Measurements from ENCODE around the gene ADISSP. TPM values are rescaled to one million over a fixed set of nuclear protein-coding genes. Genes with fewer than 3 reads are reported as not detected.
A peak's percentile ranks its signal among the peaks of the same experiment; 100 is the strongest.

Gene ADISSP
- total RNA-seq, 1 donor from 2014 or later, result 93.0 TPM

GRCh38 chr20:3797592-3798372, 30.2 kb upstream of the ADISSP start:
- peaks cover 51% of the 10 kb centered on the region for H3K4me1 Mint-ChIP-seq
- no peak for TF ChIP-seq CTCF (conservative IDR thresholded peaks at IDR 0.05)
- peak overlapping the region; percentile 89 for H3K4me3 Mint-ChIP-seq
- no peaks in the 10 kb centered on the region for H3K27me3 Mint-ChIP-seq (ENCODE audit: low read depth)
- no peak overlapping the region for H3K27ac Mint-ChIP-seq (ENCODE audit: unreplicated experiment)
- no peaks in the 10 kb centered on the region for H3K9me3 Mint-ChIP-seq
- peaks cover 5% of the 10 kb centered on the region for H3K36me3 Mint-ChIP-seq (ENCODE audit: low read depth)
- no peak for DNase-seq (ENCODE audit: low read depth, low spot score)

DNA sequence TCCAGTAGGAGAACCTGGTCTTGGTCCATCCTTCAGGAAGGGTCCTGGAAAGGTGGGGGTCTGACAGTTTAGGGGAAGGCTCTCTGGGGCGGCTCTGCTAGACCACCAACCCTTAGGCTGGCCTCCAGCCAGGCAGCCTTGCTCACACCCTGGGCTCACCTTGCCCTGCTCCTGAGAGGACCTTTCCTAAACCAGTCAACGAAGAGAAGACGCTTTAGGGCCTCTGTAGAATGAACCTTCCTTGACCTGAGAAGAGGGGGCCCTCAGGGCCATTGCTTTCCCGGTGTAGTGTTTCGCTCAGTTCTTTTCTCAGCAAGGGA, 29.6 kb upstream of the ADISSP start:
- H3K27ac Mint-ChIP-seq (ENCODE audit: unreplicated experiment), result peak overlapping the region; percentile 71
- H3K36me3 Mint-ChIP-seq (ENCODE audit: low read depth), result no peaks in the 10 kb centered on the region
- H3K4me3 Mint-ChIP-seq, result peak overlapping the region; percentile 89
- no peaks in the 10 kb centered on the region for H3K27me3 Mint-ChIP-seq (ENCODE audit: low read depth)
- peaks cover 47% of the 10 kb centered on the region for H3K4me1 Mint-ChIP-seq
- no peaks in the 10 kb centered on the region for H3K9me3 Mint-ChIP-seq
- TF ChIP-seq CTCF (conservative IDR thresholded peaks at IDR 0.05), result no peak
- no peak for DNase-seq (ENCODE audit: low read depth, low spot score)

- no peak for DNase-seq (ENCODE audit: low read depth, low spot score)
- Mint-ChIP-seq H3K4me3 (peak overlapping the region; percentile 89), H3K27ac (ENCODE audit: unreplicated experiment) (peak overlapping the region; percentile 71), H3K9me3 (no peaks in the 10 kb centered on the region), H3K4me1 (peaks cover 47% of the 10 kb centered on the region), H3K36me3 (ENCODE audit: low read depth) (no peaks in the 10 kb centered on the region), H3K27me3 (ENCODE audit: low read depth) (no peaks in the 10 kb centered on the region)
- TF ChIP-seq CTCF (conservative IDR thresholded peaks at IDR 0.05), result no peak
These were observed 29.1 kb upstream of the ADISSP start for GRCh38 chr20:3796477-3797225.

- Mint-ChIP-seq H3K27ac (ENCODE audit: unreplicated experiment) (peak within 1 kb of the TSS; percentile 93), H3K36me3 (ENCODE audit: low read depth) (no peaks in the 10 kb centered on the region), H3K27me3 (ENCODE audit: low read depth) (peaks cover 4% of the 10 kb centered on the region), H3K9me3 (no peaks in the 10 kb centered on the region), H3K4me1 (peaks cover 47% of the 10 kb centered on the region), H3K4me3 (peak within 1 kb of the TSS; percentile 93)
- DNase-seq (ENCODE audit: low read depth, low spot score), result peak; percentile 82
- TF ChIP-seq CTCF (conservative IDR thresholded peaks at IDR 0.05), result peak; percentile 63
These were observed 28.2 kb upstream of the ADISSP start, which contains the start of gene CDC25B for GRCh38 chr20:3795511-3796468. TSS of gene CDC25B (plus strand) at chr20:3796310. CDS start at chr20:3796532, 222 bp downstream.
